Breast epithelium (tissue), 3 donors: Measurements from ENCODE around the gene C6orf47.

Experiments
- CTCF ChIP-seq, 3 donors: fragments of 450-650 bp; IDR thresholded peaks; one replicate each; pipeline ENCODE4 v1.5.1; 2016 to 2017; ENCODE audit warnings: antibody characterized with exemption in 3 of 3, mild to moderate bottlenecking in 3 of 3, moderate library complexity in 3 of 3
- POLR2AphosphoS5 ChIP-seq, 3 donors: sonication (generic); formaldehyde crosslinking; IDR thresholded peaks; one replicate each; pipeline ENCODE4 v1.6.1; 2017; ENCODE audit warnings: antibody characterized with exemption in 3 of 3

DNA sequence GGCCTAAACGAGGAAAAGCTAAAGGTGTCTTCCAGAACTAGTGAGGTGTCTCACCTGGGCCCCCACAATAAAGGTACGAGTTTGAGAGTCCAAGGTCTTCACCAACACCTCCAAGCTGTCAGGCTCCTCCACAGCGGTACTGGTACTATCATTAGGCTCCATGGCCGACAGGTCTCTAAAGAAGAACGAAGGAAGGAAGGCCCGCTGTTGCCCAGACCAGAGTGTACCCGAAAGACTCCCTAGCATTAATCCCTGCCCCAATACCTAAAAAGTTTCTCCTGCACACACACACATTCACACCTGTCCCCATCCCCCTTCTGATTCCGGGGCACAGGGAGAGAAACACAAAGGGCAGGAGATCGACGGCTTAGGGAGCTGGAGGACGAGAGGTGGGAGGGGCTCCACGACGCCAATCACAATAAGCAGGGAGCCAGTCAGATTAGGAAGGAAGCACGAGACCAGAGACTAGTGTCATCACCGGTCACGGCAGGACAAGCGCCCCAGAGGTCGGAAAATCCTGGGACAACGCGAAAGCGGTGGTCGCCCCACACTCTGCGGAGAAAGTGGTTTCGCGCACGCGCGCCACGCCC is 8.9 kb downstream of the C6orf47 start:
- TF ChIP-seq POLR2AphosphoS5 (IDR thresholded peaks at IDR 0.05) = peak in 2 of 3 donors; percentile 4 to 9
- TF ChIP-seq CTCF (IDR thresholded peaks at IDR 0.05) = no peak
